Measurements from ENCODE around the gene RAD54L. TPM values are rescaled to one million over a fixed set of nuclear protein-coding genes. Genes with fewer than 3 reads are reported as not detected.
"Not testable (repeated sequence)": the region's sequence is repeated elsewhere in the genome, so short reads cannot be mapped to it uniquely, and the experiment has no call there.

The RAD54L gene
- polyA plus RNA-seq, 1 donor from 2014 or later, result 1.1 TPM

DNA sequence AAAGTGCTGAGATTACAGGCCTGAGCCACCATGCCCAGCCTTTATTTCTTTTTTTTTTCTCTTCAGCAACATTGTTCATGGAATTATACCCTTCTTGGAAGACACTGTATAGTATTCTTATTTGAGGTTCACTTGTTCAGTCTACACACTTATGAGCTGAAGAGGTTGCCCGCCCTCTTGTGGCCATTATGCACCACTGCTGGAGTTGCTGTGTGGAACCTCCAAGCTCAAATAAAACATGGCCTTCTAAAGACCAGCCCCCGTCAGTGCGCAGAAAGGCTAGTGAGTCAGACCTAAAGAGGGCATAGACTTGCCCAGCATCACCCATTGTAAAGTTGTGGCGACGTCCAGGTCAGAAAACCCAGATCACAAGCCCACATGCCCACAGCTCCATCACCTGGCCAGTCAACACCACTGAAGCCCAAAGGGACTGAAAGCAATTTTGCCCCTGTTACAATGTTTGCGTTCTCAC is 24.1 kb upstream of the RAD54L start:
- H3K9ac ChIP-seq (ENCODE audit: low read length), result no peak overlapping the region

DNA sequence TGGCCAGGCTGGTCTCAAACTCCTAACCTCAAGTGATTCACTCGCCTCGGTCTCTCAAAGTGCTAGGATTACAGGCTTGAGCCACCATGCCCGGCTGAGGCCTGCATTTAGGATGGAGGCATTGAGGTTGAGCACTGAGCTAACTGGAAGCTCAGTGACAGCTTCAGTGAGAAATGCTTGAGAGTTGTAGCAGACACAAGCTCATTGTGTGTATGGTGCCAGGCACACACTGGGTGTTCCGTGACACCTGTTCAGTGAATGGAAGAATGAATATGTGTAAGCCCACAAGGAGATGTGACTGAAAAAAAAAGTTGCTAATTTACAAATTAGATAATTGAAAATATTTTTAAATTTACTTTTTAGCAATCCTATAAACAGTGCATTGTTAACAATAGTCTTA is 22.6 kb upstream of the RAD54L start:
- H3K9ac ChIP-seq (ENCODE audit: low read length), result no peak overlapping the region
- H3K9me3 ChIP-seq (ENCODE audit: low read length), result no peaks in the 10 kb centered on the region
- no peaks in the 10 kb centered on the region for H3F3A ChIP-seq (ENCODE audit: insufficient read depth, low read length, poor library complexity, severe bottlenecking)
- no peaks in the 10 kb centered on the region for H3K79me2 ChIP-seq (replicated peaks; ENCODE audit: insufficient read depth, low read length)
- no peak for TF ChIP-seq SMC3 (conservative IDR thresholded peaks at IDR 0.05; ENCODE audit: poor library complexity)
- no peak for TF ChIP-seq EZH2 (IDR thresholded peaks at IDR 0.05; ENCODE audit: borderline replicate concordance, insufficient read depth, low read length, poor library complexity, severe bottlenecking)
- TF ChIP-seq EP300 (conservative IDR thresholded peaks at IDR 0.05; ENCODE audit: poor library complexity, severe bottlenecking), result no peak
- TF ChIP-seq, protein P1, sequence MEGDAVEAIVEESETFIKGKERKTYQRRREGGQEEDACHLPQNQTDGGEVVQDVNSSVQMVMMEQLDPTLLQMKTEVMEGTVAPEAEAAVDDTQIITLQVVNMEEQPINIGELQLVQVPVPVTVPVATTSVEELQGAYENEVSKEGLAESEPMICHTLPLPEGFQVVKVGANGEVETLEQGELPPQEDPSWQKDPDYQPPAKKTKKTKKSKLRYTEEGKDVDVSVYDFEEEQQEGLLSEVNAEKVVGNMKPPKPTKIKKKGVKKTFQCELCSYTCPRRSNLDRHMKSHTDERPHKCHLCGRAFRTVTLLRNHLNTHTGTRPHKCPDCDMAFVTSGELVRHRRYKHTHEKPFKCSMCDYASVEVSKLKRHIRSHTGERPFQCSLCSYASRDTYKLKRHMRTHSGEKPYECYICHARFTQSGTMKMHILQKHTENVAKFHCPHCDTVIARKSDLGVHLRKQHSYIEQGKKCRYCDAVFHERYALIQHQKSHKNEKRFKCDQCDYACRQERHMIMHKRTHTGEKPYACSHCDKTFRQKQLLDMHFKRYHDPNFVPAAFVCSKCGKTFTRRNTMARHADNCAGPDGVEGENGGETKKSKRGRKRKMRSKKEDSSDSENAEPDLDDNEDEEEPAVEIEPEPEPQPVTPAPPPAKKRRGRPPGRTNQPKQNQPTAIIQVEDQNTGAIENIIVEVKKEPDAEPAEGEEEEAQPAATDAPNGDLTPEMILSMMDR (IDR thresholded peaks at IDR 0.05; ENCODE audit: poor library complexity, severe bottlenecking), result no peak
- no peak for TF ChIP-seq MXI1 (conservative IDR thresholded peaks at IDR 0.05; ENCODE audit: poor library complexity, severe bottlenecking)
- no peaks in the 10 kb centered on the region for H4K20me1 ChIP-seq (ENCODE audit: insufficient read depth)
- H3K4me3 ChIP-seq (ENCODE audit: low read length), result no peak overlapping the region
- H3K36me3 ChIP-seq (ENCODE audit: insufficient read depth, low read length), result no peaks in the 10 kb centered on the region
- no peaks in the 10 kb centered on the region for H3K9me2 ChIP-seq (ENCODE audit: insufficient read depth, low read length)
- H2AFZ ChIP-seq (ENCODE audit: low read depth, low read length), result no peak overlapping the region
- H3K27me3 ChIP-seq (ENCODE audit: insufficient read depth, low read depth, low read length), result no peaks in the 10 kb centered on the region
- H3K4me2 ChIP-seq (ENCODE audit: low read length), result no peak overlapping the region
- H3K27ac ChIP-seq (ENCODE audit: low read length), result no peak overlapping the region

More for the DNA sequence above, 24.1 kb upstream of the RAD54L start:
- no peaks in the 10 kb centered on the region for H4K20me1 ChIP-seq (ENCODE audit: insufficient read depth)
- H3K27ac ChIP-seq (ENCODE audit: low read length), result no peak overlapping the region
- no peak overlapping the region for H2AFZ ChIP-seq (ENCODE audit: low read depth, low read length)
- TF ChIP-seq, protein P2, sequence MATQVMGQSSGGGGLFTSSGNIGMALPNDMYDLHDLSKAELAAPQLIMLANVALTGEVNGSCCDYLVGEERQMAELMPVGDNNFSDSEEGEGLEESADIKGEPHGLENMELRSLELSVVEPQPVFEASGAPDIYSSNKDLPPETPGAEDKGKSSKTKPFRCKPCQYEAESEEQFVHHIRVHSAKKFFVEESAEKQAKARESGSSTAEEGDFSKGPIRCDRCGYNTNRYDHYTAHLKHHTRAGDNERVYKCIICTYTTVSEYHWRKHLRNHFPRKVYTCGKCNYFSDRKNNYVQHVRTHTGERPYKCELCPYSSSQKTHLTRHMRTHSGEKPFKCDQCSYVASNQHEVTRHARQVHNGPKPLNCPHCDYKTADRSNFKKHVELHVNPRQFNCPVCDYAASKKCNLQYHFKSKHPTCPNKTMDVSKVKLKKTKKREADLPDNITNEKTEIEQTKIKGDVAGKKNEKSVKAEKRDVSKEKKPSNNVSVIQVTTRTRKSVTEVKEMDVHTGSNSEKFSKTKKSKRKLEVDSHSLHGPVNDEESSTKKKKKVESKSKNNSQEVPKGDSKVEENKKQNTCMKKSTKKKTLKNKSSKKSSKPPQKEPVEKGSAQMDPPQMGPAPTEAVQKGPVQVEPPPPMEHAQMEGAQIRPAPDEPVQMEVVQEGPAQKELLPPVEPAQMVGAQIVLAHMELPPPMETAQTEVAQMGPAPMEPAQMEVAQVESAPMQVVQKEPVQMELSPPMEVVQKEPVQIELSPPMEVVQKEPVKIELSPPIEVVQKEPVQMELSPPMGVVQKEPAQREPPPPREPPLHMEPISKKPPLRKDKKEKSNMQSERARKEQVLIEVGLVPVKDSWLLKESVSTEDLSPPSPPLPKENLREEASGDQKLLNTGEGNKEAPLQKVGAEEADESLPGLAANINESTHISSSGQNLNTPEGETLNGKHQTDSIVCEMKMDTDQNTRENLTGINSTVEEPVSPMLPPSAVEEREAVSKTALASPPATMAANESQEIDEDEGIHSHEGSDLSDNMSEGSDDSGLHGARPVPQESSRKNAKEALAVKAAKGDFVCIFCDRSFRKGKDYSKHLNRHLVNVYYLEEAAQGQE (IDR thresholded peaks at IDR 0.05; ENCODE audit: borderline replicate concordance), result no peak
- TF ChIP-seq EP300 (conservative IDR thresholded peaks at IDR 0.05; ENCODE audit: poor library complexity, severe bottlenecking) (no peak), RAD21 (conservative IDR thresholded peaks at IDR 0.05) (peak; percentile 84), POLR2AphosphoS5 (IDR thresholded peaks at IDR 0.05) (no peak), TAF1 (IDR thresholded peaks at IDR 0.05; ENCODE audit: low read depth) (no peak), SMC3 (conservative IDR thresholded peaks at IDR 0.05; ENCODE audit: poor library complexity) (peak; percentile 83), EZH2 (IDR thresholded peaks at IDR 0.05; ENCODE audit: borderline replicate concordance, insufficient read depth, low read length, poor library complexity, severe bottlenecking) (no peak), MXI1 (conservative IDR thresholded peaks at IDR 0.05; ENCODE audit: poor library complexity, severe bottlenecking) (no peak)
- TF ChIP-seq, protein P1 (IDR thresholded peaks at IDR 0.05; ENCODE audit: poor library complexity, severe bottlenecking), result peak; percentile 92
- H3K36me3 ChIP-seq (ENCODE audit: insufficient read depth, low read length), result no peaks in the 10 kb centered on the region
- no peak overlapping the region for H3K4me2 ChIP-seq (ENCODE audit: low read length)
- no peaks in the 10 kb centered on the region for H3K27me3 ChIP-seq (ENCODE audit: insufficient read depth, low read depth, low read length)
- H3K9me3 ChIP-seq (ENCODE audit: low read length), result no peaks in the 10 kb centered on the region
- H3K9me2 ChIP-seq (ENCODE audit: insufficient read depth, low read length), result no peaks in the 10 kb centered on the region
- no peaks in the 10 kb centered on the region for H3F3A ChIP-seq (ENCODE audit: insufficient read depth, low read length, poor library complexity, severe bottlenecking)
- no peaks in the 10 kb centered on the region for H3K79me2 ChIP-seq (replicated peaks; ENCODE audit: insufficient read depth, low read length)
- no peak overlapping the region for H3K4me3 ChIP-seq (ENCODE audit: low read length)

DNA sequence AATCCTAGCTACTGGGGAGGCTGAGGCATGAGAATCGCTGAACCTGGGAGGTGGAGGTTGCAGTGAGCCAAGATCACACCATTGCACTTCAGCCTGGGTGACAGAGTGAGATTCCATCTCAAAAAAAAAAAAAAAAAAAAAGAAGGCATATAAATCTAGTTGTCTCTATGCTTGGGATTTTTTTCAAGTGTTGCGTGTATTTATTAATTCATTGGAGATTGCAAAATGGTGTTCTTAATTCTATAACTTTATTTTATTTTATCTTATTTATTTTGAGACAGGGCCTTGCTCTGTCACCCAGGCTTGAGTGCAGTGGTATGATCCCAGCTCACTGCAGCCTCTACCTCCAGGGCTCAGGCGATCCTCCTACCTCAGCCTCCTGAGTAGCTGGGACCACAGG is 16.3 kb upstream of the RAD54L start:
- H3K4me2 ChIP-seq (ENCODE audit: low read length); H2AFZ ChIP-seq (ENCODE audit: low read depth, low read length); H3K9me2 ChIP-seq (ENCODE audit: insufficient read depth, low read length); H3K9me3 ChIP-seq (ENCODE audit: low read length); H3K36me3 ChIP-seq (ENCODE audit: insufficient read depth, low read length); H3K9ac ChIP-seq (ENCODE audit: low read length); H3K4me3 ChIP-seq (ENCODE audit: low read length); H3K27me3 ChIP-seq (ENCODE audit: insufficient read depth, low read depth, low read length); H3K79me2 ChIP-seq (replicated peaks; ENCODE audit: insufficient read depth, low read length); H4K20me1 ChIP-seq (ENCODE audit: insufficient read depth); H3F3A ChIP-seq (ENCODE audit: insufficient read depth, low read length, poor library complexity, severe bottlenecking); H3K27ac ChIP-seq (ENCODE audit: low read length): not testable (repeated sequence)
